GM19463 (cell line): ENCODE results near the gene LIMK2.

Experiments
- ATAC-seq: cut with Tn5 transposase; IDR thresholded peaks from one replicate; pipeline ENCODE4 v1.9.1; 2021; ENCODE audit warnings: mild to moderate bottlenecking, moderate library complexity; ENCODE audit not compliant: unreplicated experiment

The LIMK2 gene

DNA sequence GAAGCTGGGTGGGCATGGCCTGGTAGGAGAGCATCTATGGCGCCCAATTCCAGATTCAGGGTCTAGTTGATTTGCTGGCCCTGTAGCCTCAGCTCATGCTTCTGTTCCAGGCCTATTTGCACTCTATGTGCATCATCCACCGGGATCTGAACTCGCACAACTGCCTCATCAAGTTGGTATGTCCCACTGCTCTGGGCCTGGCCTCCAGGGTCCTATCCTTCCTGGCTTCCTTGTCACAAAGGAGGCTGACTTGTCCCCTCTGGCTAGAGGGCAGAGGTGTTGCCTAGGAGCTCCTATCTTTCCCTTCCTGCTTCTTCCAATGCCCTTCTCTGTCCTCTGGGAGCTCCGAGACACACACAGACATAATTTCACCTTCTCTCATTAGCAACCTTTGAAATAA, 58.9 kb downstream of the LIMK2 start:
- no peak for ATAC-seq

GRCh38 chr22:31271485-31271884, 59.4 kb downstream of the LIMK2 start:
- no peak for ATAC-seq

DNA sequence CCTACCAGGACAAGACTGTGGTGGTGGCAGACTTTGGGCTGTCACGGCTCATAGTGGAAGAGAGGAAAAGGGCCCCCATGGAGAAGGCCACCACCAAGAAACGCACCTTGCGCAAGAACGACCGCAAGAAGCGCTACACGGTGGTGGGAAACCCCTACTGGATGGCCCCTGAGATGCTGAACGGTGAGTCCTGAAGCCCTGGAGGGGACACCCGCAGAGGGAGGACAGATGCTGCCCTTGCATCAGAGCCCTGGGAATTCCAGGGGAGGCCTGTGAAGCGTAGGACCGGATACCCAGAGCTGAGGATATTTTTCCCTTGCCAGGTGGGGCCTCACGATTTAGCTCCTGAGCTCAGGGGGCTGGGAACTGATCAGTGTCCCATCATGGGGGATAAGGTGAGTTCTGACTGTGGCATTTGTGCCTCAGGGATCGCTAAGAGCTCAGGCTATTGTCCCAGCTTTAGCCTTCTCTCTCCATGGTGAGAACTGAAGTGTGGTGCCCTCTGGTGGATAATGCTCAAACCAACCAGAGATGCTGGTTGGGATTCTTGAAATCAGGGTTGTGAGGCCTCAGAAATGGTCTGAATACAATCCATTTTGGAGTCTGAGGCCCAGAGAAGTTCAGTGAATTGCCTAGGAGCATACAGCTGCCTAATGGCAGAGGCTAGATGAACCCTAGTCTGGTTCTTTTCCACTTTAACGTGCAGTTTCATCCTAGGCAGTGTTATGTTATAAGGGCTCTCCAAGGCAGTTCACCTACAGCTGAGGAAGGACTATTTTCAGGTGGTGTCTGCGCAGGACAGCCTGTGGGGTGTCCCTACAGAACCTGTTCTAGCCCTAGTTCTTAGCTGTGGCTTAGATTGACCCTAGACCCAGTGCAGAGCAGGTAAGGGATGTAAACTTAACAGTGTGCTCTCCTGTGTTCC, 60.7 kb downstream of the LIMK2 start:
- ATAC-seq = no peak

DNA sequence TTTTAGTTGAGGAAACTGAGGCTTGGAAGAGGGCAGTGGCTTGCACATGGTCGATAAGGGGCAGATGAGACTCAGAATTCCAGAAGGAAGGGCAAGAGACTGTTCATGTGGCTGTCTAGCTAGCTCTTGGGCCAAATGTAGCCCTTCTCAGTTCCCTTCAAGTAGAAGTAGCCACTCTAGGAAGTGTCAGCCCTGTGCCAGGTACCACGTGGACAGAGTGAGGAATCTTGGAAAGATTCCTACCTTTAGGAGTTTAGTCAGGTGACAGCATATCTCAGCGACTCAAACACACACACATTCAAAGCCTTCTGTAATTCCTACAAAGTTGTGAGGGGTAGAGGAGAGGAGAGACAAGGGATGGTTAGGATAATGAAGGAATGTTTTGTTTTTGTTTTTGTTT, 61.9 kb downstream of the LIMK2 start:
- no peak for ATAC-seq

DNA sequence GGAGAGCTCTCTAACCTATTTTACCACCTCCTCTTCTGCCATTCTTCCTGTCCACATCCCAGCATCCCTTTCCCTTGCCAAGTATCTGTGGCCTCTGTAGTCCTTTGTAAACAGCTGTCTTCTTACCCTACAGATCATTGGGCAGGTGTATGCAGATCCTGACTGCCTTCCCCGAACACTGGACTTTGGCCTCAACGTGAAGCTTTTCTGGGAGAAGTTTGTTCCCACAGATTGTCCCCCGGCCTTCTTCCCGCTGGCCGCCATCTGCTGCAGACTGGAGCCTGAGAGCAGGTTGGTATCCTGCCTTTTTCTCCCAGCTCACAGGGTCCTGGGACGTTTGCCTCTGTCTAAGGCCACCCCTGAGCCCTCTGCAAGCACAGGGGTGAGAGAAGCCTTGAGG, 62.9 kb downstream of the LIMK2 start:
- ATAC-seq = no peak

DNA sequence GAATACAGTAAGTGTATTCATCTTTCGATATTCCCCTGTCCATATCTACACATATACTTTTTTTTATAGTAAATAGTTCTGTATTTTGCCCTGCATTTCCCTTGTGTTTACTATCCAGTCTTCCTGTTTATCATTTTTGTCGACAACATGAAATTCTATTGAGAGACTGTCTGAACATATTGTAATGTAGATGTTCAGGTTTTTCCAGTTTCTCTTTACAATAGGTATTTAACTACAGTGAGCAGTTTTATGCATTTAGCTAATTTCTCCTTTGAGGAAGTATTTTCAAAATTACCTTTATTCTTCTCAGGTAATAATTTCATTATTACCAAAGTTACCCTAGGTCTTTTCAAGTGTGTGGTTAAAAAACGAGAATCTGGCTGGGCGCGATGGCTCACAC, 63.5 kb downstream of the LIMK2 start:
- no peak for ATAC-seq

DNA sequence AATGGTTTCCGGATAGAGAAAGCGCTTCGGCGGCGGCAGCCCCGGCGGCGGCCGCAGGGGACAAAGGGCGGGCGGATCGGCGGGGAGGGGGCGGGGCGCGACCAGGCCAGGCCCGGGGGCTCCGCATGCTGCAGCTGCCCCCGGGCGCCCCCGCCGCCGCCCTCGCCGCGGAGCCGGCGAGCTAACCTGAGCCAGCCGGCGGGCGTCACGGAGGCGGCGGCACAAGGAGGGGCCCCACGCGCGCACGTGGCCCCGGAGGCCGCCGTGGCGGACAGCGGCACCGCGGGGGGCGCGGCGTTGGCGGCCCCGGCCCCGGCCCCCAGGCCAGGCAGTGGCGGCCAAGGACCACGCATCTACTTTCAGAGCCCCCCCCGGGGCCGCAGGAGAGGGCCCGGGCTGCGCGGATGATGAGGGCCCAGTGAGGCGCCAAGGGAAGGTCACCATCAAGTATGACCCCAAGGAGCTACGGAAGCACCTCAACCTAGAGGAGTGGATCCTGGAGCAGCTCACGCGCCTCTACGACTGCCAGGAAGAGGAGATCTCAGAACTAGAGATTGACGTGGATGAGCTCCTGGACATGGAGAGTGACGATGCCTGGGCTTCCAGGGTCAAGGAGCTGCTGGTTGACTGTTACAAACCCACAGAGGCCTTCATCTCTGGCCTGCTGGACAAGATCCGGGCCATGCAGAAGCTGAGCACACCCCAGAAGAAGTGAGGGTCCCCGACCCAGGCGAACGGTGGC, 64.5 kb downstream of the LIMK2 start:
- no peak for ATAC-seq

DNA sequence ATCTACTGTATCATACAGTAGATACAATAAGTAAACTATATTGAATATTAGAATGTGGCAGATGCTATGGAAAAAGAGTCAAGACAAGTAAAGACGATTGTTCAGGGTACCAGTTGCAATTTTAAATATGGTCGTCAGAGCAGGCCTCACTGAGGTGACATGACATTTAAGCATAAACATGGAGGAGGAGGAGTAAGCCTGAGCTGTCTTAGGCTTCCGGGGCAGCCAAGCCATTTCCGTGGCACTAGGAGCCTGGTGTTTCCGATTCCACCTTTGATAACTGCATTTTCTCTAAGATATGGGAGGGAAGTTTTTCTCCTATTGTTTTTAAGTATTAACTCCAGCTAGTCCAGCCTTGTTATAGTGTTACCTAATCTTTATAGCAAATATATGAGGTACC, 65.6 kb downstream of the LIMK2 start:
- no peak for ATAC-seq

DNA sequence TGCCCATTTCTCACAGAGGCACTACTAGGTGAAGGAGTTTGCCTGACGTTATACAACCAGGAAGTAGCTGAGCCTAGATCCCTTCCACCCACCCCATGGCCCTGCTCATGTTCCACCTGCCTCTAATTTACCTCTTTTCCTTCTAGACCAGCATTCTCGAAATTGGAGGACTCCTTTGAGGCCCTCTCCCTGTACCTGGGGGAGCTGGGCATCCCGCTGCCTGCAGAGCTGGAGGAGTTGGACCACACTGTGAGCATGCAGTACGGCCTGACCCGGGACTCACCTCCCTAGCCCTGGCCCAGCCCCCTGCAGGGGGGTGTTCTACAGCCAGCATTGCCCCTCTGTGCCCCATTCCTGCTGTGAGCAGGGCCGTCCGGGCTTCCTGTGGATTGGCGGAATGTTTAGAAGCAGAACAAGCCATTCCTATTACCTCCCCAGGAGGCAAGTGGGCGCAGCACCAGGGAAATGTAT, 66.1 kb downstream of the LIMK2 start:
- ATAC-seq = no peak

DNA sequence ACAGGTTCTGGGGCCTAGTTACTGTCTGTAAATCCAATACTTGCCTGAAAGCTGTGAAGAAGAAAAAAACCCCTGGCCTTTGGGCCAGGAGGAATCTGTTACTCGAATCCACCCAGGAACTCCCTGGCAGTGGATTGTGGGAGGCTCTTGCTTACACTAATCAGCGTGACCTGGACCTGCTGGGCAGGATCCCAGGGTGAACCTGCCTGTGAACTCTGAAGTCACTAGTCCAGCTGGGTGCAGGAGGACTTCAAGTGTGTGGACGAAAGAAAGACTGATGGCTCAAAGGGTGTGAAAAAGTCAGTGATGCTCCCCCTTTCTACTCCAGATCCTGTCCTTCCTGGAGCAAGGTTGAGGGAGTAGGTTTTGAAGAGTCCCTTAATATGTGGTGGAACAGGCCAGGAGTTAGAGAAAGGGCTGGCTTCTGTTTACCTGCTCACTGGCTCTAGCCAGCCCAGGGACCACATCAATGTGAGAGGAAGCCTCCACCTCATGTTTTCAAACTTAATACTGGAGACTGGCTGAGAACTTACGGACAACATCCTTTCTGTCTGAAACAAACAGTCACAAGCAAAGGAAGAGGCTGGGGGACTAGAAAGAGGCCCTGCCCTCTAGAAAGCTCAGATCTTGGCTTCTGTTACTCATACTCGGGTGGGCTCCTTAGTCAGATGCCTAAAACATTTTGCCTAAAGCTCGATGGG, 66.7 kb downstream of the LIMK2 start:
- ATAC-seq = no peak

DNA sequence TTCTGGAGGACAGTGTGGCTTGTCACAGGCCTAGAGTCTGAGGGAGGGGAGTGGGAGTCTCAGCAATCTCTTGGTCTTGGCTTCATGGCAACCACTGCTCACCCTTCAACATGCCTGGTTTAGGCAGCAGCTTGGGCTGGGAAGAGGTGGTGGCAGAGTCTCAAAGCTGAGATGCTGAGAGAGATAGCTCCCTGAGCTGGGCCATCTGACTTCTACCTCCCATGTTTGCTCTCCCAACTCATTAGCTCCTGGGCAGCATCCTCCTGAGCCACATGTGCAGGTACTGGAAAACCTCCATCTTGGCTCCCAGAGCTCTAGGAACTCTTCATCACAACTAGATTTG, 67.2 kb downstream of the LIMK2 start:
- no peak for ATAC-seq

- ATAC-seq = no peak
Observed at GRCh38 chr22:31279821-31280505, 67.9 kb downstream of the LIMK2 start.

GRCh38 chr22:31281733-31282132, 69.6 kb downstream of the LIMK2 start:
- no peak for ATAC-seq

GRCh38 chr22:31282748-31283468, 70.8 kb downstream of the LIMK2 start:
- ATAC-seq = no peak

GRCh38 chr22:31284281-31285155, 72.4 kb downstream of the LIMK2 start:
- ATAC-seq = no peak

DNA sequence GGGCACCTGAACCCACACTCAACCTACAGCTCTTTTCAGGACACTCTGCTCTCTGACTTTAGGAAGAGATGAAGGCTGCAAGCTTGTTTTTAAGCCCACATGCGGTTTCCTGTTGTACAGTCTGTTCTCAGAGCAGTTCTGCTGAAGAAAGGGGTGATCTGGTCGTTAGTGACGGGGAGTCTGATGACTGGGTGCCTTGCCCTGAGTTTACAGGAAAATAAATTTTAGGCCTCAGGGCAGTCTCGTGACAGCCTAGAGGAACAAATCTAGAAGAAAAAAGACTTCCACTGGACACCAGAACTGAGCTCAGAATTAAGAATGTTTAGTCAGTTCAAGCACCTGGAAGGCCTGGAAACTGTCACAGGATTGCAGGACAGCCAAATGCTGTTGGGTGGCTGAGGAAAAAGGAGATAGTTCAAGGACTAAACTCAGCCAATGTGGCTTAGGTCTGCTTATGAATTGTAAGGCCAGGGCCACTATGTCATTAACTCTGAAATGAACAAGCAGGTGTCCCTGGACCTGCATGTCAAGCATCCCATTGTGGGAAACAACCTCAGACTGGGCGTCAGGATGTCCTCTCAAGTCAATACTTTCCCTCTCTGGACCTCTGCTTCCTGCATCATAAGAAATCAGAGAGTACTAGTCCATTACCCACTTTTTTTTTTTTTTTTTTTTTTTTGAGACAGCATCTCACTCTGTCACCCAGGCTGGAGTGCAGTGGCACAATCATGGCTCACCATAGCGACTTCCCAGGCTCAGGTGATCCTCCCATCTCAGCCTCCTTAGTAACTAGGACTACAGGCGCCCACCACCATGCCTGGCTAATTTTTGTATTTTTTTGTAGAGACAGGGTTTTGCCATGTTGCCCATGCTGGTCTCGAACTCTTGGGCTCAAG, 74.5 kb downstream of the LIMK2 start:
- ATAC-seq = no peak

GRCh38 chr22:31287818-31288495, 75.9 kb downstream of the LIMK2 start:
- no peak for ATAC-seq
